Endothelial cell of umbilical vein (primary cell): ENCODE measurements around the gene PTBP3.

Experiments used
- EZH2 ChIP-seq: IDR thresholded peaks from 2 replicates; pipeline ENCODE4 v1.6.1; 2012; ENCODE audit warnings: borderline replicate concordance, low read depth, mild to moderate bottlenecking, moderate library complexity, low read length, inconsistent platforms; ENCODE audit not compliant: severe bottlenecking
- POLR2A ChIP-seq: IDR thresholded peaks from 2 replicates; pipeline ENCODE4 v1.6.1; 2012; ENCODE audit warnings: low read depth, mild to moderate bottlenecking, control low read depth, low read length
- TF ChIP-seq, protein P1 (sequence below), 2 donors: IDR thresholded peaks; 1 replicate in 1 of 2; 2 replicates in 1 of 2; pipeline ENCODE4 v1.5.1; 2011; ENCODE audit warnings: low read length in 2 of 2, mild to moderate bottlenecking in 2 of 2, moderate library complexity in 2 of 2, control low read depth in 1 of 2, inconsistent platforms in 1 of 2, low read depth in 1 of 2; ENCODE audit not compliant: insufficient read depth in 1 of 2; ENCODE audit errors: extremely low read depth in 1 of 2

DNA sequence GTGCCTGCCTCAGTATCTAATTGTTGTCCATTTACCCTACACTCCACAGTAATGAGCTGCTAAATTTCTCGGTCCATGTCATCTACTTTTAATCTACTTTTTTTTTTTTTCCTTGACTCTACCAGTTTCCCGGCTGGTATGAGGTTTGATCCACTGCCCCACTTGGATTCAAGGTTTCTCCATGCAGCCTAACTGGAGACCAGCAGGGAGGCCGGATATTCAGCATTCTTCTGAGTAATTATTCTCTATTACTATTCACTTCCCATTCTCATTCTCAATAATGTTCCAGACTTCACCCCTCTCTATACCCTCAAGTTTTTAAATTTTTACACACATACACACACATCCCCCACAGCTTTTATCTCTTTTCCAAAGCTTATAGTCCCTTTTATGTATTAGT, 107.3 kb downstream of the PTBP3 start:
- TF ChIP-seq, protein P1, sequence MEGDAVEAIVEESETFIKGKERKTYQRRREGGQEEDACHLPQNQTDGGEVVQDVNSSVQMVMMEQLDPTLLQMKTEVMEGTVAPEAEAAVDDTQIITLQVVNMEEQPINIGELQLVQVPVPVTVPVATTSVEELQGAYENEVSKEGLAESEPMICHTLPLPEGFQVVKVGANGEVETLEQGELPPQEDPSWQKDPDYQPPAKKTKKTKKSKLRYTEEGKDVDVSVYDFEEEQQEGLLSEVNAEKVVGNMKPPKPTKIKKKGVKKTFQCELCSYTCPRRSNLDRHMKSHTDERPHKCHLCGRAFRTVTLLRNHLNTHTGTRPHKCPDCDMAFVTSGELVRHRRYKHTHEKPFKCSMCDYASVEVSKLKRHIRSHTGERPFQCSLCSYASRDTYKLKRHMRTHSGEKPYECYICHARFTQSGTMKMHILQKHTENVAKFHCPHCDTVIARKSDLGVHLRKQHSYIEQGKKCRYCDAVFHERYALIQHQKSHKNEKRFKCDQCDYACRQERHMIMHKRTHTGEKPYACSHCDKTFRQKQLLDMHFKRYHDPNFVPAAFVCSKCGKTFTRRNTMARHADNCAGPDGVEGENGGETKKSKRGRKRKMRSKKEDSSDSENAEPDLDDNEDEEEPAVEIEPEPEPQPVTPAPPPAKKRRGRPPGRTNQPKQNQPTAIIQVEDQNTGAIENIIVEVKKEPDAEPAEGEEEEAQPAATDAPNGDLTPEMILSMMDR (IDR thresholded peaks at IDR 0.05; ENCODE audit: extremely low read depth in 1 of 2, insufficient read depth in 1 of 2, low read depth in 1 of 2, low read length in 2 of 2), result no peak
- TF ChIP-seq EZH2 (no peak), POLR2A (no peak)
